K562 (cell line): ENCODE measurements around the gene TTC19. TPM values are rescaled to one million over a fixed set of nuclear protein-coding genes. Genes with fewer than 3 reads are reported as not detected.

Experiments
- ATAC-seq: fragments of 200-7000 bp; cut with Tn5 transposase; 3 replicates; pipeline ENCODE4 v1.9.1; 2020; ENCODE audit warnings: moderate library complexity
- BruUV-seq: library from RNA; stranded (reverse); fragments of 400-500 nt; replicated peaks from 2 replicates; lab custom pipeline; 2021; lab: Mats Ljungman, UMichigan
- CTCF ChIA-PET: fragments of 300-600 bp; formaldehyde crosslinking; extraction: SDS; loops from one replicate; lab custom pipeline; 2021; ENCODE audit warnings: low intra/inter-chr PET ratio; lab: Yijun Ruan, JAX
- POLR2A ChIA-PET: fragments of 300-600, 350-650 bp; sonication (Branson Sonifier 250); formaldehyde crosslinking; extraction: SDS; loops from one replicate; lab custom pipeline; 2021; ENCODE audit warnings: antibody characterized with exemption, inconsistent platforms; lab: Yijun Ruan, JAX
- DNase-seq, 4 experiments: peaks; one replicate each; pipeline versions ENCODE4 v3.0.0 to v3.0.0-alpha.2; 2011 to 2018; ENCODE audit warnings: low spot score in 3 of 4, mixed read lengths in 3 of 4; ENCODE audit errors: extremely low read depth in 1 of 4
- FAIRE-seq: peaks from 2 replicates; lab custom pipeline; 2011; peaks lifted over from hg19 to GRCh38; lab: Jason Lieb, UNC
- H2AFZ ChIP-seq: 2 replicates; pipeline ENCODE4 v1.6.0; 2011; ENCODE audit warnings: low read depth, low read length, control low read depth, inconsistent platforms
- H3K27ac ChIP-seq: fragments of 200-600 bp; 3 replicates; pipeline ENCODE4 v1.8.0; 2011; ENCODE audit warnings: low read depth, mild to moderate bottlenecking, control low read depth, inconsistent platforms, low read length, moderate library complexity, mixed read lengths; ENCODE audit errors: extremely low read depth
- H3K27me3 ChIP-seq, 2 experiments: fragments of 300-600 bp in 1 of 2; 2 replicates in 1 of 2; 3 replicates in 1 of 2; pipeline versions ENCODE4 v1.6.0 to v1.8.0; 2011; ENCODE audit warnings: inconsistent platforms in 2 of 2, low read length in 2 of 2, mild to moderate bottlenecking in 1 of 2, mixed read lengths in 1 of 2, moderate library complexity in 1 of 2; ENCODE audit not compliant: control insufficient read depth in 2 of 2, insufficient read depth in 2 of 2
- H3K36me3 ChIP-seq: fragments of 300-600 bp; 3 replicates; pipeline ENCODE4 v1.8.0; 2011; ENCODE audit warnings: mild to moderate bottlenecking, low read length, inconsistent platforms; ENCODE audit not compliant: control insufficient read depth, insufficient read depth
- H3K4me1 ChIP-seq, 2 experiments: fragments of 200-600 bp in 1 of 2; replicated peaks in 1 of 2; 2 replicates in 1 of 2; 3 replicates in 1 of 2; pipeline versions ENCODE4 v1.5.1 to v1.8.0; 2011; ENCODE audit warnings: inconsistent platforms in 2 of 2, low read length in 2 of 2, mild to moderate bottlenecking in 1 of 2, mixed read lengths in 1 of 2, moderate library complexity in 1 of 2; ENCODE audit not compliant: control insufficient read depth in 2 of 2, insufficient read depth in 2 of 2
- H3K4me2 ChIP-seq: 2 replicates; pipeline ENCODE4 v1.6.1; 2011; ENCODE audit warnings: low read length, control low read depth, inconsistent platforms, mixed read lengths; ENCODE audit not compliant: insufficient read depth
- H3K4me3 ChIP-seq: fragments of 200-600 bp; sonication (generic), shearing (Covaris generic); 2 replicates; pipeline ENCODE4 v1.5.1; 2016; ENCODE audit warnings: control low read depth, inconsistent platforms
- H3K79me2 ChIP-seq: fragments of 200-600 bp; 3 replicates; pipeline ENCODE4 v1.8.0; 2011; ENCODE audit warnings: low read length, inconsistent platforms; ENCODE audit not compliant: control insufficient read depth, insufficient read depth
- H3K9ac ChIP-seq, 2 experiments: 2 replicates each; pipeline versions ENCODE4 v1.6.0 to v1.6.1; 2011; ENCODE audit warnings: low read depth in 2 of 2, low read length in 2 of 2, control low read depth in 1 of 2, inconsistent platforms in 1 of 2, mild to moderate bottlenecking in 1 of 2, mixed read lengths in 1 of 2; ENCODE audit not compliant: insufficient read depth in 1 of 2
- H3K9me1 ChIP-seq: one replicate; pipeline ENCODE4 v1.6.0; 2011; ENCODE audit warnings: inconsistent platforms, mild to moderate bottlenecking, low read length, moderate library complexity; ENCODE audit not compliant: control insufficient read depth, insufficient read depth
- H3K9me3 ChIP-seq: replicated peaks from 2 replicates; pipeline ENCODE4 v1.5.1; 2011; ENCODE audit warnings: low read depth, low read length, inconsistent platforms; ENCODE audit not compliant: control insufficient read depth, insufficient read depth
- H4K20me1 ChIP-seq: replicated peaks from 2 replicates; pipeline ENCODE4 v1.6.1; 2011; ENCODE audit warnings: low read length, inconsistent platforms, mixed read lengths; ENCODE audit not compliant: control insufficient read depth, insufficient read depth
- CREBBP ChIP-seq: IDR thresholded peaks from one replicate; pipeline ENCODE4 v1.6.1; 2012; ENCODE audit warnings: low read depth, mild to moderate bottlenecking, control low read depth, inconsistent platforms, low read length
- ILK ChIP-seq: fragments of 450-650 bp; IDR thresholded peaks from 2 replicates; pipeline ENCODE4 v1.6.1; 2016; ENCODE audit warnings: missing genetic modification characterization, low read depth, mild to moderate bottlenecking, missing compliant biosample characterization, moderate library complexity, borderline replicate concordance
- NBN ChIP-seq: fragments of 450-650 bp; IDR thresholded peaks from 2 replicates; pipeline ENCODE4 v1.6.1; 2016; ENCODE audit warnings: low read depth, mild to moderate bottlenecking
- XRCC5 ChIP-seq: fragments of 200-400 bp; formaldehyde crosslinking; IDR thresholded peaks from 2 replicates; pipeline ENCODE4 v1.6.1; 2017; ENCODE audit warnings: low read depth, mild to moderate bottlenecking, low read length
- WGBS: fragments of 100-300 bp; shearing (Covaris generic); methylation state at CpG from one replicate; pipeline ENCODE4 v1.1.6; 2016; ENCODE audit warnings: low coverage, mixed read lengths; ENCODE audit not compliant: insufficient coverage; ENCODE audit errors: missing lambda C conversion rate; 5-methylcytosine and 5-hydroxymethylcytosine counted together
- in situ Hi-C: fragments of 300-500 bp; cut with MboI; formaldehyde crosslinking; loops from 4 replicates; pipeline ENCODE4 v1.15.0; 2018; ENCODE audit warnings: inconsistent platforms, mixed read lengths
- intact Hi-C: fragments of 100-400 bp; cut with micrococcal nuclease; formaldehyde crosslinking; loops from 2 replicates; pipeline ENCODE4 v1.14.2; 2022
- polyA plus RNA-seq, 8 experiments: library from polyadenylated mRNA; depleted of rRNA in 4 of 8; stranded (reverse) in 5 of 8; unstranded in 3 of 8; fragments of >200 nt; fragmentation: Nextera tagmentation in 2 of 8; fragmentation: Illumina TruSeq in 1 of 8; extraction: Ambion mirVana in 2 of 8; extraction: Trizol in 1 of 8; gene quantifications; 2 replicates each; pipeline versions ENCODE4 v1.2.1 to v1.2.3, GENCODE V29; 2011 to 2014; ENCODE audit warnings: inconsistent platforms in 1 of 8, missing spikeins in 1 of 8
- total RNA-seq, 7 experiments: library from RNA; depleted of rRNA in 6 of 7; stranded (reverse); fragments of >200 nt in 6 of 7; fragmentation: Illumina TruSeq in 2 of 7; extraction: Trizol in 2 of 7; gene quantifications; 2 replicates each; pipeline versions ENCODE4 v1.2.1 to v1.2.3, GENCODE V29; 2011 to 2021; ENCODE audit warnings: low replicate concordance in 1 of 7
- TF ChIP-seq, protein P1 (sequence below), 3 experiments: IDR thresholded peaks in 2 of 3; conservative IDR thresholded peaks in 1 of 3; 2 replicates each; pipeline ENCODE4 v1.5.1; 2011 to 2012; ENCODE audit warnings: low read length in 3 of 3, mild to moderate bottlenecking in 3 of 3, control low read depth in 2 of 3, improper control_type of control experiment in 1 of 3, inconsistent platforms in 1 of 3, low read depth in 1 of 3, mixed read lengths in 1 of 3, moderate library complexity in 1 of 3; ENCODE audit not compliant: insufficient read depth in 2 of 3
- TF ChIP-seq, protein P2 (sequence below): sonication (generic); formaldehyde crosslinking; IDR thresholded peaks from 2 replicates; pipeline ENCODE4 v1.8.1; 2022; ENCODE audit warnings: missing genetic modification reagents
- TF ChIP-seq, protein P3 (sequence below): sonication (generic); IDR thresholded peaks from 2 replicates; pipeline ENCODE4 v1.6.1; 2016
- TF ChIP-seq, protein P4 (sequence below): sonication (generic); formaldehyde crosslinking; IDR thresholded peaks from 2 replicates; pipeline ENCODE4 v1.8.0; 2022; ENCODE audit warnings: mild to moderate bottlenecking, missing genetic modification reagents

TTC19 gene
- total and polyA plus RNA-seq, 9 of the 15 experiments (the other 6 are each of a cell fraction or from before 2014, with no cell fraction given), result 8.1 to 60.8 (median 25.3) TPM

DNA sequence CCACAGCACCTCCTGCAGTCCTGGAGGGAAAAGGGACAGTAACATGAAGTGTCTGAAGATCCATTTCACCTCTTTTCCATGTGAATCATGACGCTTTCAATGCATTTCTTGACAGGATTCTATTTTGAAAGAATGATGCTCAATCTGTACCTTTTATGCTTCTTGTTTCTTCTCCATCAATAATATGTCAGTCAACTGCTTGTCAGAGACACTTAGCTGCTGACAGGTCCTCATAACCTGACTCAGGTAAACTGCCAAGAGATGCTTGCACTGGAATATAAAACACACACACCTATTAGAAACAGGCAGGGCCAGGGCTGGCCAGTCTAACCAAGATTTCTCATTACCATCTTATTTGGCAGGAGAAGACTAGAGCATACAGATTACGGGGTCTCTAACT, 21.7 kb upstream of the TTC19 start:
- FAIRE-seq, result no peak
- H2AFZ ChIP-seq, result no peak overlapping the region
- ChIA-PET POLR2A (no interaction called here), CTCF (no interaction called here)
- no peaks in the 10 kb centered on the region for H3K9me1 ChIP-seq
- no peaks in the 10 kb centered on the region for H3K27me3 ChIP-seq
- WGBS, result 84% methylated on average over 2 of the region's 2 CpGs
- no peak overlapping the region for H3K4me3 ChIP-seq
- H3K4me1 ChIP-seq, result peaks cover 23 to 37% of the 10 kb centered on the region in 2 experiments; a peak in 4 of 5 replicates
- H4K20me1 ChIP-seq, result no peaks in the 10 kb centered on the region
- intact Hi-C loops (no loop called here), in situ Hi-C loops (no loop called here)
- ATAC-seq, result no peak
- H3K9me3 ChIP-seq, result no peaks in the 10 kb centered on the region
- DNase-seq, result no peak
- TF ChIP-seq XRCC5, result no peak
- TF ChIP-seq, protein P1, sequence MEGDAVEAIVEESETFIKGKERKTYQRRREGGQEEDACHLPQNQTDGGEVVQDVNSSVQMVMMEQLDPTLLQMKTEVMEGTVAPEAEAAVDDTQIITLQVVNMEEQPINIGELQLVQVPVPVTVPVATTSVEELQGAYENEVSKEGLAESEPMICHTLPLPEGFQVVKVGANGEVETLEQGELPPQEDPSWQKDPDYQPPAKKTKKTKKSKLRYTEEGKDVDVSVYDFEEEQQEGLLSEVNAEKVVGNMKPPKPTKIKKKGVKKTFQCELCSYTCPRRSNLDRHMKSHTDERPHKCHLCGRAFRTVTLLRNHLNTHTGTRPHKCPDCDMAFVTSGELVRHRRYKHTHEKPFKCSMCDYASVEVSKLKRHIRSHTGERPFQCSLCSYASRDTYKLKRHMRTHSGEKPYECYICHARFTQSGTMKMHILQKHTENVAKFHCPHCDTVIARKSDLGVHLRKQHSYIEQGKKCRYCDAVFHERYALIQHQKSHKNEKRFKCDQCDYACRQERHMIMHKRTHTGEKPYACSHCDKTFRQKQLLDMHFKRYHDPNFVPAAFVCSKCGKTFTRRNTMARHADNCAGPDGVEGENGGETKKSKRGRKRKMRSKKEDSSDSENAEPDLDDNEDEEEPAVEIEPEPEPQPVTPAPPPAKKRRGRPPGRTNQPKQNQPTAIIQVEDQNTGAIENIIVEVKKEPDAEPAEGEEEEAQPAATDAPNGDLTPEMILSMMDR (IDR thresholded peaks at IDR 0.05 in 2 of 3, conservative IDR thresholded peaks at IDR 0.05 in 1 of 3; ENCODE audit: insufficient read depth in 2 of 3, low read depth in 1 of 3, low read length in 3 of 3), result 0 out of 6 replicates have a peak, but pooled peaks of 1 of the 3 experiments have one; percentile 0
- BruUV-seq, result no TSS peak
- no peak overlapping the region for H3K27ac ChIP-seq
- H3K9ac ChIP-seq, result no peak overlapping the region
- H3K36me3 ChIP-seq, result peaks cover 41% of the 10 kb centered on the region; the same call in 2 of the 3 replicates
- peaks cover 17% of the 10 kb centered on the region for H3K79me2 ChIP-seq
- H3K4me2 ChIP-seq, result no peak overlapping the region

DNA sequence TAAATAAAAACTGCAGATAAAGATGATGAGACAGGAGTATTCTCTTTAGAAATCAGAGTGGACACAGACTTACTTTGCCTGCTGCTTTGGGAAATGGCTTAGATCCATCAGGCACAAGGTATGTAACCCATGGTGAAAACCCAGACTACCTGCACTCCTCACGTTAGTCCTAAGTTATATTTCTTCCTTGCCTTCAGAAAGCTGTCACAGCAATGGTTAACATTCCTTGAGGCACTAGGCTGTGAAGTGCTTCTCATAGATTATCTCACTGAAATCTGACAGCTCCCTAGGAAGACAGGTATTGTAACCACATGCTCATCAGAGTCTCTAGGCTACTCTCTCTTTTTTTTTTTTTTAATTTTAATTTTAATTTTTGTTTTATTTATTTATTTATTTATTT, 21.0 kb upstream of the TTC19 start:
- no peak overlapping the region for H3K4me3 ChIP-seq
- no peaks in the 10 kb centered on the region for H3K9me3 ChIP-seq
- intact Hi-C loops, result no loop called here
- peaks cover 41% of the 10 kb centered on the region; the same call in 2 of the 3 replicates for H3K36me3 ChIP-seq
- H3K4me1 ChIP-seq, result peaks cover 20 to 34% of the 10 kb centered on the region in 2 experiments; a peak in 4 of 5 replicates
- 10% methylated on average over 1 of the region's 1 CpG for WGBS
- no peak overlapping the region for H3K9ac ChIP-seq
- ChIA-PET POLR2A (no interaction called here), CTCF (no interaction called here)
- in situ Hi-C loops, result no loop called here
- no peaks in the 10 kb centered on the region for H4K20me1 ChIP-seq
- peak overlapping the region; percentile 77 for H3K27ac ChIP-seq
- H2AFZ ChIP-seq, result no peak overlapping the region
- DNase-seq (no peak), FAIRE-seq (no peak), ATAC-seq (no peak)
- no TSS peak for BruUV-seq
- H3K4me2 ChIP-seq, result peak overlapping the region; percentile 32; the same call in 1 of the 2 replicates
- peaks cover 11% of the 10 kb centered on the region for H3K79me2 ChIP-seq
- no peaks in the 10 kb centered on the region for H3K27me3 ChIP-seq
- no peaks in the 10 kb centered on the region for H3K9me1 ChIP-seq
- TF ChIP-seq CREBBP (no peak), ILK (tag) (no peak), NBN (0 out of 2 replicates have a peak, but pooled peaks have one; percentile 32)
- TF ChIP-seq, protein P2, sequence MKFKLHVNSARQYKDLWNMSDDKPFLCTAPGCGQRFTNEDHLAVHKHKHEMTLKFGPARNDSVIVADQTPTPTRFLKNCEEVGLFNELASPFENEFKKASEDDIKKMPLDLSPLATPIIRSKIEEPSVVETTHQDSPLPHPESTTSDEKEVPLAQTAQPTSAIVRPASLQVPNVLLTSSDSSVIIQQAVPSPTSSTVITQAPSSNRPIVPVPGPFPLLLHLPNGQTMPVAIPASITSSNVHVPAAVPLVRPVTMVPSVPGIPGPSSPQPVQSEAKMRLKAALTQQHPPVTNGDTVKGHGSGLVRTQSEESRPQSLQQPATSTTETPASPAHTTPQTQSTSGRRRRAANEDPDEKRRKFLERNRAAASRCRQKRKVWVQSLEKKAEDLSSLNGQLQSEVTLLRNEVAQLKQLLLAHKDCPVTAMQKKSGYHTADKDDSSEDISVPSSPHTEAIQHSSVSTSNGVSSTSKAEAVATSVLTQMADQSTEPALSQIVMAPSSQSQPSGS (CRISPR knock-in tag), result no peak
- TF ChIP-seq, protein P3, sequence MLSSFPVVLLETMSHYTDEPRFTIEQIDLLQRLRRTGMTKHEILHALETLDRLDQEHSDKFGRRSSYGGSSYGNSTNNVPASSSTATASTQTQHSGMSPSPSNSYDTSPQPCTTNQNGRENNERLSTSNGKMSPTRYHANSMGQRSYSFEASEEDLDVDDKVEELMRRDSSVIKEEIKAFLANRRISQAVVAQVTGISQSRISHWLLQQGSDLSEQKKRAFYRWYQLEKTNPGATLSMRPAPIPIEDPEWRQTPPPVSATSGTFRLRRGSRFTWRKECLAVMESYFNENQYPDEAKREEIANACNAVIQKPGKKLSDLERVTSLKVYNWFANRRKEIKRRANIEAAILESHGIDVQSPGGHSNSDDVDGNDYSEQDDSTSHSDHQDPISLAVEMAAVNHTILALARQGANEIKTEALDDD, result 0 out of 2 replicates have a peak, but pooled peaks have one; percentile 20
- TF ChIP-seq, protein P4, sequence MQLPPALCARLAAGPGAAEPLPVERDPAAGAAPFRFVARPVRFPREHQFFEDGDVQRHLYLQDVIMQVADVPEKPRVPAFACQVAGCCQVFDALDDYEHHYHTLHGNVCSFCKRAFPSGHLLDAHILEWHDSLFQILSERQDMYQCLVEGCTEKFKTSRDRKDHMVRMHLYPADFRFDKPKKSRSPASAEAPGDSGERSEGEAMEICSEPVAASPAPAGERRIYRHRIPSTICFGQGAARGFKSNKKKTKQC, result no peak
